SK-N-MC (cell line): ENCODE data around the gene ZNF784.

Experiments used
- DNase-seq: peaks from one replicate; pipeline ENCODE4 v3.0.0-alpha.2; 2011; ENCODE audit warnings: low read depth, low spot score
- H3K27ac ChIP-seq: fragments of 200-600 bp; sonication (generic); 2 replicates; pipeline ENCODE4 v1.5.1; 2016; ENCODE audit warnings: mixed run types
- H3K36me3 ChIP-seq: fragments of 200-600 bp; sonication (generic); 2 replicates; pipeline ENCODE4 v1.6.1; 2017; ENCODE audit warnings: antibody characterized with exemption, low read length, mixed read lengths; ENCODE audit not compliant: insufficient read depth
- H3K4me3 ChIP-seq: fragments of 200-600 bp; sonication (generic); 2 replicates; pipeline ENCODE4 v1.5.1; 2016
- H3K9ac ChIP-seq: fragments of 200-600 bp; sonication (generic); 2 replicates; pipeline ENCODE4 v1.8.0; 2017; ENCODE audit warnings: mixed run types, mixed read lengths; ENCODE audit not compliant: insufficient read length
- H3K9me3 ChIP-seq: fragments of 200-600 bp; sonication (generic); 2 replicates; pipeline ENCODE4 v1.6.1; 2017; ENCODE audit warnings: low read depth, mild to moderate bottlenecking, antibody characterized with exemption, low read length, moderate library complexity, mixed read lengths
- EZH2 ChIP-seq: fragments of 200-600 bp; sonication (generic); IDR thresholded peaks from one replicate; pipeline ENCODE4 v1.6.1; 2017; ENCODE audit warnings: antibody characterized with exemption
- FOXP2 ChIP-seq: optimal IDR thresholded peaks from 2 replicates; pipeline ENCODE3; 2011; ENCODE audit warnings: mild to moderate bottlenecking, moderate library complexity; ENCODE audit not compliant: insufficient read depth; ENCODE audit errors: extremely low read length, control extremely low read depth
- POLR2AphosphoS5 ChIP-seq: IDR thresholded peaks from 2 replicates; pipeline ENCODE4 v1.6.1; 2012; ENCODE audit warnings: mild to moderate bottlenecking, low read depth, low read length, borderline replicate concordance

The ZNF784 gene

DNA sequence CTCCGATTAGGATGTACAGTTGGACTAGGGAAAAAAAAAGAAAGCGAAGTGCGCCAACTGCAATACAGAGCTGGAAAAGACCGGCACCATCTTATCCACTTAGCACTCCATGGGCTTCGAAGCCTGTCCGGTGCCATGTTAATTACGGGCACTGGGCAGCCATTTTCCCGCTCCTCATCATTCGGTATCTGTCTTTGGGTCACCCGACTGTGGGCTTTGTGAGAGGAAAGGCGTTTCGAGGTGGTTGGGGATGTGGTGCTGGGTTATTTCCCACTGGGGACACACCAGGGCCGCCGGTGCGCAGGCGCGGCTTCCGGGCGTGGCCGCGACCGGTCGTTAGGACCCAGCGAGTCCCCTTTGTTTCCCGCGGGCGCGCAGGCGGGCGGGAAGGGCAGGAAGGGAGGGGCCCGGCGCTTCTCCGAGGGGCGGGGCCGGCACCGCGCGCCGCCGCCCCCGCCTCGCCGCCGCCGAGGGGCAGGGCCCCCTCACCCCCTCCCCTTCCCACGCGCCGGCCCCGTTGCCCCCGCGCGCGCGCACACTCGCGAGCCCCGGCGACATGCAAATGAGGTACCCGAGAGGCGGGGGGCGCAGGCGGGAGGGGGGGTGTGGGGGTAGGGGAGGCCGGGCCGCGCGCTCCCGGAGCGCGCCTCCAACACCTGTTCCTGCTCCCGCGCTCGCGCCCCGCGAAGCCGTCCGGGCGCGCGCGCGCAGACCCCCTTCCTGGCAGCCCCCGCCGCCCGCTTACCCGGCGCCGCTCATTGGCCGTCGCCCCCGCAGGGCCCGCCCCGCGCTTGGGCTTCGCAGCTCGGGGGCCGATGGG lies 24.3 kb downstream of the ZNF784 start, which contains the start of gene ZNF524:
Gene ZNF524 (plus strand): TSS at position 447 of the 820 bp plus-strand sequence. CDS start 1,825 bp downstream, outside the sequence.
- Histone ChIP-seq H3K36me3 (peaks cover 23% of the 10 kb centered on the region), H3K4me3 (peak within 1 kb of the TSS; percentile 100), H3K27ac (peak within 1 kb of the TSS; percentile 99), H3K9me3 (no peaks in the 10 kb centered on the region), H3K9ac (peak within 1 kb of the TSS; percentile 98)
- TF ChIP-seq FOXP2 (no peak), EZH2 (no peak), POLR2AphosphoS5 (no peak; the same call in 1 of the 2 replicates)
- peak; percentile 68 for DNase-seq

DNA sequence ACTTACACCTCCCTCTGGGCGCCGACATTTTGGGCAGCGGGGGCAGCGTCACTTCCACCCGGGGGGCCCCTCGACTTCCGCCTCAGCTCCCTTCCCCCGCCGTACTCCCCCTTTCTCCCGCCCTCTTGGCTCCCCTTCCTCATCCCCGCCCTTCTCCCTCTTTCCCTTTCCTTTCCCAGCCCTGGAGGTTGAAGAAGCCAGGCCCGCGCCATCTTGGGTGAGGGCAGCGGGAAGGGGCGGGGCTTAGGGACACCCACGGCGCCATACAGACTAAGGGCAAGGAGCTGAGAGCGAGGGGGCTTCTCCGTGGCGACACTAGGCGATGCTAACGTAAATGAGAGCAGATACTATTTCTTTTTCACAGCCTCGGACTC lies 24.9 kb downstream of the ZNF784 start, which contains the start of gene FIZ1:
Gene FIZ1 (minus strand): TSS at position 50 of the 374 bp plus-strand sequence. CDS start 1,652 bp downstream, outside the sequence.
- H3K9me3 ChIP-seq = no peaks in the 10 kb centered on the region
- peak within 1 kb of the TSS; percentile 98 for H3K9ac ChIP-seq
- peak; percentile 48 for TF ChIP-seq POLR2AphosphoS5
- no peak for TF ChIP-seq FOXP2
- TF ChIP-seq EZH2 = no peak
- H3K36me3 ChIP-seq = peaks cover 28% of the 10 kb centered on the region
- H3K4me3 ChIP-seq = peak within 1 kb of the TSS; percentile 100
- peak within 1 kb of the TSS; percentile 99 for H3K27ac ChIP-seq
- peak; percentile 96 for DNase-seq

DNA sequence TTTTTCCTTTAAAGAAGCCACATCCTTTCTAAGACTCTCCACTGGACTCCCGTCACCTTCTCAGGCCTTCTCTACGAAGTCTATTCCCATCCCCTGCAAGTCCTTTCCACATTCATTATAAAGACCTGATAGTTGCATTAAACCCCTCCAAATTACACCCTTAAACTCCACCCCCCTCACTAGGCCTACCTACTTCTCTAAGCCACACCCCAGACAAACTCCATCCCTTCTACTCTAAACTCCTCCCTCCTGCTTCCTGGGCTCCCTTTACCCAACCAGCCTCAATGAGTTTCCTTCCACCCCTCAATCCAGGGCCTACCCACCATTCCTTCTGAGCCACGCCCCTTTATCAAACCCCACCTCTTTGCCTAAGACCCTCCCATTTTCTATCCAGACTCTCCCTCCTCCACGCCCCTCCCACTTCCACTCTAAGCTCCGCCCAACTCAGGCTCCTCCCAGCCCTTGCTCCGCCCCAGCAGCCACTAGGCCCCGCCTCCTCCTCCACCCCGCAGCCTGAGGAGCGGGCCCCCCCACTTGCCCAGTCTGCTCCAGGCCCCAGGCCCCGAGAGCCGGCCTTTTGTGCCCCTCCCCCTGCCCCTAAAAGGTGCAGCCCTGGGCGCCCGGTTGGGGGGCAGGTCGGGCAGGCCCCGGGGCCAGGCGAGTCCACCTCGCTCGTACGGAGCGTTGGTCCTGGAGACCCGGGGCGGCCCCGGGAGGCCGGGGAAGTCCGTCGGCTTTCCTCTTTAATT lies 25.5 kb downstream of the ZNF784 start:
- DNase-seq = peak; percentile 99
- TF ChIP-seq POLR2AphosphoS5 (peak; percentile 40; the same call in 1 of the 2 replicates), FOXP2 (no peak)
- H3K27ac ChIP-seq = peak overlapping the region; percentile 99
- H3K4me3 ChIP-seq = peak overlapping the region; percentile 100
- peaks cover 28% of the 10 kb centered on the region for H3K36me3 ChIP-seq
- H3K9ac ChIP-seq = peak overlapping the region; percentile 98
- H3K9me3 ChIP-seq = no peaks in the 10 kb centered on the region

DNA sequence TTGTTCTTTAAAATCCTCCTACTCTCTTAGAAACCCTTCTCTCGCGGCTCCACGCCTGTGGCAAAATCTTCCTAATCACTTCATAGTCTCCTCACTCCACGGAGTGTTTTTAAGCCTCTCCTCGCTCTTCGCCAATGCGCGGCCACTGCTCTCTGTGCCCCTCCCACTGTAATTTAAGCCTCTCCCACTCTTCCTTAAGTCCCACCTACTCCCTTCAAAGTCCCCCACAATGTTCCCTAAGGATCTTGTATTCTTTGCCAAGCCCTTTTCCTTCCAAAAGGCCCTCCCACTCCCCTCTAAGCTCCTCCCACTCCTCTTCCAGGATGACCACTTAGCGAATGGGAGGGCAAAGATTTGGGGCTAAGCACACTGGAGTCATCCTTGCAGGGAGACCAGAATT lies 26.3 kb downstream of the ZNF784 start:
- H3K9ac ChIP-seq = no peak overlapping the region
- H3K4me3 ChIP-seq = peak overlapping the region; percentile 72
- peak overlapping the region; percentile 76 for H3K27ac ChIP-seq
- H3K9me3 ChIP-seq = no peaks in the 10 kb centered on the region
- TF ChIP-seq FOXP2 = no peak
- TF ChIP-seq EZH2 = no peak
- no peak for TF ChIP-seq POLR2AphosphoS5
- no peak for DNase-seq
- peaks cover 28% of the 10 kb centered on the region for H3K36me3 ChIP-seq

DNA sequence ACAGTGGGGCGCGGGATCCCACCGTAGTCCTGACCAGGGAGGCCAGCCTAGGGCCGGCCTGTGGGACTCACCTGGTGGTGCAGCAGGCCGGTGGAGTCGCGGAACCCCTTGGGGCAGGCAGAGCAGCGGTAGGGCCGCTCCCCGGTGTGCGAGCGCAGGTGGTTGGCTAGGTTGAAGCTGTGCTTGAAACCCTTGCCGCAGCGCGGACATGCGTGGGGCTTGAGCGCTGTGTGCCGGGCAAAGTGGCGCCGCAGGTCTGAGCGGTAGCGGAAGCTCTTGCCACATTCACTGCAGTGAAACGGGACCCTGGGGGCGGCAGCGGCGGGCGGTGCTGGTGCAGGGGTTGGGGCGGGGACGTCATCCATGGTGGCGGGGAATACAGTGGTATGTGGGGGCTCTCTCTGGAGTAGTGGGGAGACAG lies 26.9 kb downstream of the ZNF784 start:
- H3K36me3 ChIP-seq = peaks cover 28% of the 10 kb centered on the region
- no peak overlapping the region for H3K9ac ChIP-seq
- no peak for DNase-seq

DNA sequence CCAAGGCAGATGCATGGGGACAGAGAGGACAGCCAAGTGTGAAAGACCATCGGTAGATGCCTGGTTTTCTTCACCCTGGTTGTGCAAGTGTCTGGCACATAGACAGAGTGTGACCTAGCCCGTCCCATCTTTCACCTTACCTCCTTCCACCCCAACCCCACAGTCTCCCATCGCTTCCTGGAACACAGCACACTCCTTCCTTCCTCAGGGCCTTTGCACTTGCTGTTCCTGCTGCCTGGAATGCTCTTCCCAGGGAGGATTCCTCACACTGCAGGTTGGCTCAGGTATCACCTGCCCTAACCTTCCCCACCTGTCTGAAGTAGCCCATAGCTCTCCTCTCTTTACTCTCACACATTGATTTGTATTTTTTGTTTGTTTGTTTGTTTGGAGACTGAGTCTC lies 28.1 kb downstream of the ZNF784 start:
- Histone ChIP-seq H3K9ac (no peak overlapping the region), H3K4me3 (no peak overlapping the region), H3K9me3 (no peaks in the 10 kb centered on the region), H3K36me3 (peaks cover 28% of the 10 kb centered on the region), H3K27ac (no peak overlapping the region)
- DNase-seq = no peak
- TF ChIP-seq POLR2AphosphoS5 = no peak
- no peak for TF ChIP-seq FOXP2
- TF ChIP-seq EZH2 = no peak

More for the DNA sequence above, 26.9 kb downstream of the ZNF784 start:
- H3K27ac ChIP-seq = no peak overlapping the region
- H3K4me3 ChIP-seq = no peak overlapping the region
- H3K9me3 ChIP-seq = no peaks in the 10 kb centered on the region
- no peak for TF ChIP-seq EZH2
- no peak for TF ChIP-seq FOXP2
- TF ChIP-seq POLR2AphosphoS5 = no peak

DNA sequence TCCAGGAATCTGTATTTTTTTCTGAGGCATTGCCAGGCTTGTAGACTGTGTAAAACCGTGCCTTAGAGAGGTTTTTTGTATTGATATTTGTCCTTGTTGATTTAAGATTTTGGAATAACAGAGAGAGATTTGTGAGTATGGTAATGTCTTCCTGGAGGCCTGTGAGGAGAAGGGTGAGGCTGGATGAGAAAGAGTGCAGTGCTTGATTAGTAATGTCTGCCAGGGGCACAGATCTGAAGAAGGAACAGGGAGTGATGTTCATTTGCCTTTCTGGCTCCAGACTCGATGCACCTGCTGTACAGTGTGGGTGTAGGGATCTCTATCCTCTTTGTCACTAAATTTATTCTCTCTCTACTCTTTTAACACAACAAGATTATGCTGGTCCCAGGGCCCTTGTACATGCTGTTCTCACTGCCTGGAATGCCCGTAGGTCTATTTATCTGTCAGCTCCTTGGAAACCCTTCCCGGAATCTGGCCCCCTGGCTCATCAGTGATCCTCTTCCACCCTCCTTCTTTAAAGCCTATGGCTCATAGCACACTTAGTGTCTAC lies 29.3 kb downstream of the ZNF784 start:
- Histone ChIP-seq H3K9me3 (no peaks in the 10 kb centered on the region), H3K27ac (peak overlapping the region; percentile 57; the same call in 1 of the 2 replicates), H3K36me3 (peaks cover 28% of the 10 kb centered on the region), H3K9ac (no peak overlapping the region), H3K4me3 (no peak overlapping the region)
- TF ChIP-seq EZH2 = no peak
- TF ChIP-seq FOXP2 = no peak
- no peak for DNase-seq
